Erythroblast (primary cell): ENCODE measurements around the gene KLHL22.
"Not testable (repeated sequence)": the region's sequence is repeated elsewhere in the genome, so short reads cannot be mapped to it uniquely, and the experiment has no call there.

Experiments
- DNase-seq, 2 experiments: peaks; one replicate each; lab custom pipeline; 2025; lab: John Stamatoyannopoulos, UW
- GATA1 ChIP-seq: IDR thresholded peaks from 2 replicates; pipeline ENCODE4 v1.6.1; 2011; ENCODE audit warnings: low read depth, mild to moderate bottlenecking, control low read depth, low read length, moderate library complexity
- POLR2A ChIP-seq: IDR thresholded peaks from 2 replicates; pipeline ENCODE4 v1.6.1; 2011; ENCODE audit warnings: mild to moderate bottlenecking, low read length

KLHL22 gene

GRCh38 chr22:20392983-20393704 is 102.5 kb downstream of the KLHL22 start:
- DNase-seq: no peak
- no peak for TF ChIP-seq POLR2A
- TF ChIP-seq GATA1: no peak

- not testable (repeated sequence) for DNase-seq
Measured at GRCh38 chr22:20392365-20392881, 103.2 kb downstream of the KLHL22 start.
